Measurements from ENCODE around the gene CCK. TPM values are rescaled to one million over a fixed set of nuclear protein-coding genes. Genes with fewer than 3 reads are reported as not detected.

Gene CCK
- total RNA-seq, 1 donor from 2014 or later = not detected

DNA sequence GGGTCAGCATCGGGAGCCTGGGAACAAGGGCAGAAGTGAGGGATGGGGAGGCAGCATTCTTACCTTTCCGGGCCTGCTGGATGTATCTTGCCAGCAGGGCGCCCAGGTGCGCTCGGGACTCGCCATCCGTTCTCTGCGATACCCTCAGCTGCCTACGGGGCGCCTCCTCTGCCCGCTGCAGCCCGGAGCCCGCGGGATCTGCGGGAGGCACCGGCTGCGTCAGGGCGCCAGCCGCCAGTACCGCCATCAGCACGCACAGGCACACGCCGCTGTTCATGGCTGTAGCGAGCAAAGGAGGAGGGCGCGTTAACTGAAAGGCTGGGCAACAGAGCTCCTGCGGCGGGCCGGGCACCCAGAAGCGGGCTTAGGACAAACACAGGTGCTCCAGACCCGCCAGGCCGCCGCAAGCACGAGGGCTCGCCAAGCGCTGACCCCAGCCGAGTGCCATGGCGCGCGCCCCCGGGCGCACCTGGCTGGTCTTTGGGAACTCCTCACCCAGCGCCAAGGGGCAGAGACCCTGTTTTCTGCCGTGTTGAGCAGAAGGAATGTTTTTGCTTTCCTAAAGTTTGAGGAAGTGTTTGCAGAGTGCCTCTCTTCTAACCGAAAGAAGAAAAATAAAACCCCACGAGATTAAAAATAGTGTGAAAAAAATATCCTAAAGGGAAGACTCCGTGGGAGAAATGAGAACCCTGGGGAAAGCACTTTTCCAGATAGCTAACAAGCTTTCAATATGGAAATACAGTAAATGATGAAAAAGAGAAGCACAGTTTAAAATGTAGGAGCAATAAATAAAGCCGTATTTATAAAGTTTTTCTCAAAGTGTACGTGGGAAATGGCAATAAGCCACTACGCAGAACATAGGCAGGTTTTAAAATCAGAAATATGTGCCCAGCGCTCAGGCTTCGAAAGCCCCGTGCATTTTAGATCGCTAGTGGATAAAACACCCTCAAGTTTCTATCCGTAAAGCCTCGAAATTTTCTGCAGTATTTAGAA is 2.3 kb downstream of the CCK start:
- DNase-seq (ENCODE audit: low spot score) = no peak
- Mint-ChIP-seq H3K36me3 (ENCODE audit: low read depth) (no peaks in the 10 kb centered on the region), H3K27me3 (ENCODE audit: low read depth) (peaks cover 43% of the 10 kb centered on the region), H3K4me3 (ENCODE audit: unreplicated experiment) (no peak overlapping the region), H3K9me3 (ENCODE audit: low read depth) (no peaks in the 10 kb centered on the region), H3K4me1 (ENCODE audit: low read depth) (peaks cover 6% of the 10 kb centered on the region), H3K27ac (ENCODE audit: unreplicated experiment) (no peak overlapping the region)
- TF ChIP-seq, protein P1, sequence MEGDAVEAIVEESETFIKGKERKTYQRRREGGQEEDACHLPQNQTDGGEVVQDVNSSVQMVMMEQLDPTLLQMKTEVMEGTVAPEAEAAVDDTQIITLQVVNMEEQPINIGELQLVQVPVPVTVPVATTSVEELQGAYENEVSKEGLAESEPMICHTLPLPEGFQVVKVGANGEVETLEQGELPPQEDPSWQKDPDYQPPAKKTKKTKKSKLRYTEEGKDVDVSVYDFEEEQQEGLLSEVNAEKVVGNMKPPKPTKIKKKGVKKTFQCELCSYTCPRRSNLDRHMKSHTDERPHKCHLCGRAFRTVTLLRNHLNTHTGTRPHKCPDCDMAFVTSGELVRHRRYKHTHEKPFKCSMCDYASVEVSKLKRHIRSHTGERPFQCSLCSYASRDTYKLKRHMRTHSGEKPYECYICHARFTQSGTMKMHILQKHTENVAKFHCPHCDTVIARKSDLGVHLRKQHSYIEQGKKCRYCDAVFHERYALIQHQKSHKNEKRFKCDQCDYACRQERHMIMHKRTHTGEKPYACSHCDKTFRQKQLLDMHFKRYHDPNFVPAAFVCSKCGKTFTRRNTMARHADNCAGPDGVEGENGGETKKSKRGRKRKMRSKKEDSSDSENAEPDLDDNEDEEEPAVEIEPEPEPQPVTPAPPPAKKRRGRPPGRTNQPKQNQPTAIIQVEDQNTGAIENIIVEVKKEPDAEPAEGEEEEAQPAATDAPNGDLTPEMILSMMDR (IDR thresholded peaks at IDR 0.05) = no peak

DNA sequence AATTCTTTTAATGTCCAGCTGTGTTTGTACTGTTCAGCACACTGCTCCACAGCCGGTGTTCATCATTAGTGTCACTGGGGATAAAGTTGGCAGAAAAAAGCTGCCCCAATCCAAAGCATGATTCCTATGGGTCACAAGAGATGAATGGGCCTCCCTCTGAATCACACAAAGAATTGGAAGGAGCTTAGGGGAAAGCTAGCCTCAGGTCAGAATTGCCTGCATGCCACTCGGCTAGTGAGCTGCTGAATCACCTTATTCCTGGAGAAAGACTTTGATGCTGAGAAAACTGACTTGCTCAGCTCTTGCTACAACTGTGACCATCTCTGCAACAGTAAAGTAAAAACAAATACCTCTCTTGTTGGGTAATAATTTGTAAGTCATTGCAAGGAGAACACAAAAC is 3.5 kb downstream of the CCK start:
- TF ChIP-seq, protein P1 (IDR thresholded peaks at IDR 0.05) = no peak
- Mint-ChIP-seq H3K4me3 (ENCODE audit: unreplicated experiment) (no peak overlapping the region), H3K36me3 (ENCODE audit: low read depth) (no peaks in the 10 kb centered on the region), H3K27me3 (ENCODE audit: low read depth) (peaks cover 33% of the 10 kb centered on the region), H3K4me1 (ENCODE audit: low read depth) (peaks cover 6% of the 10 kb centered on the region), H3K27ac (ENCODE audit: unreplicated experiment) (no peak overlapping the region), H3K9me3 (ENCODE audit: low read depth) (no peaks in the 10 kb centered on the region)
- no peak for DNase-seq (ENCODE audit: low spot score)

DNA sequence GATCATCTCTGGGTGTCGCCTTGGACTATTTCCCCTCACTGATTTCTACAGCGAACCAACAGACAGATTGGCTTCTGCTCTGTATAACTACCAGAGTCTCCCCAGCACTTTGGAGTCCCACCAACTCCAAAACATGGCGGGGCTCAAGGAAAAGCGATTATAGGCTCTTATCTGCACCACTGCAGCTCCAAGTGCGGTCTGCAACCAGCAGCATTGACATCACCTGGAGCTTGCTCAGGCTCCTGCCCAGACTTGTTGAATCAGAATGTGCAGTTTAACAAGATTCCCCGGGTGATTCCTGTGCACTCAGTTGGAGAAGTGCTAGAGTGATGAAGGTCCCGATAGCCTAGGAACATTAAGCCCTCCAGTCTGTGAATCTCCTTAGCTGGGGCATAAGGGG is 9.0 kb downstream of the CCK start:
- H3K4me3 Mint-ChIP-seq (ENCODE audit: unreplicated experiment) = no peak overlapping the region
- peaks cover 11% of the 10 kb centered on the region for H3K4me1 Mint-ChIP-seq (ENCODE audit: low read depth)
- peaks cover 12% of the 10 kb centered on the region for H3K27me3 Mint-ChIP-seq (ENCODE audit: low read depth)
- H3K36me3 Mint-ChIP-seq (ENCODE audit: low read depth) = no peaks in the 10 kb centered on the region
- no peaks in the 10 kb centered on the region for H3K9me3 Mint-ChIP-seq (ENCODE audit: low read depth)
- DNase-seq (ENCODE audit: low spot score) = no peak
- TF ChIP-seq, protein P1 (IDR thresholded peaks at IDR 0.05) = no peak
- H3K27ac Mint-ChIP-seq (ENCODE audit: unreplicated experiment) = no peak overlapping the region

DNA sequence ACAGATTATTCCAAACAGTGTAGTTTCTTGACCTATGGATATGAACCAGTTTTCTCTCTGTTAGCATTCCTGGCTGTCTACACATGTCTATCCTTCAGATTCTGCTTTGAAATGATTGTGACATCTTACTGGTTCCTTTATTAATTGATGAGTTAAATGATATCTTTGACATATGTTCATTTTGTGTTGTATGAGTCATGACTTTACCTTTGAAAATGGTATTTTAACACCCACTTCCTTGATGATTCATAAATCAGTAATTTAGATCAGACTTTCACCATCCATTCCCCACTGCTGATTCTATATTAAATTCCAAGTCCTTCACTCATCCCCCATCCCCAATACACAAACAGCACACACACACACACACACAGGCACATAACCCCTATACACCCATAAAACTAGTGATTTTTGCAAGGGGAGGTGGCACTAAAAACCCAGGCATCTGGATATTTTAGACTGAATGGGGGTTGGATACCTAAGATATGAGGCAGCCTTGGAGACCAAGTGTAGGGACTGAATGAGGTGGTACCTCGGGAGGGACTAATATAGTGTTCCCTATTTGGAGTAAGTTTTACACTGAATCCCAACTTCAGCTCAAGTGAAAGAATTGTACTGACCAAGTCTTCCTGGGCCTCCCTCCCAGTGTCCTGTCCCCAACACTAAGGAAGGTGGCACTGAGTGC is 9.7 kb downstream of the CCK start:
- Mint-ChIP-seq H3K4me1 (ENCODE audit: low read depth) (peaks cover 11% of the 10 kb centered on the region), H3K27ac (ENCODE audit: unreplicated experiment) (no peak overlapping the region), H3K27me3 (ENCODE audit: low read depth) (peaks cover 17% of the 10 kb centered on the region), H3K36me3 (ENCODE audit: low read depth) (no peaks in the 10 kb centered on the region), H3K4me3 (ENCODE audit: unreplicated experiment) (no peak overlapping the region), H3K9me3 (ENCODE audit: low read depth) (no peaks in the 10 kb centered on the region)
- TF ChIP-seq, protein P1 (IDR thresholded peaks at IDR 0.05) = no peak
- DNase-seq (ENCODE audit: low spot score) = no peak

DNA sequence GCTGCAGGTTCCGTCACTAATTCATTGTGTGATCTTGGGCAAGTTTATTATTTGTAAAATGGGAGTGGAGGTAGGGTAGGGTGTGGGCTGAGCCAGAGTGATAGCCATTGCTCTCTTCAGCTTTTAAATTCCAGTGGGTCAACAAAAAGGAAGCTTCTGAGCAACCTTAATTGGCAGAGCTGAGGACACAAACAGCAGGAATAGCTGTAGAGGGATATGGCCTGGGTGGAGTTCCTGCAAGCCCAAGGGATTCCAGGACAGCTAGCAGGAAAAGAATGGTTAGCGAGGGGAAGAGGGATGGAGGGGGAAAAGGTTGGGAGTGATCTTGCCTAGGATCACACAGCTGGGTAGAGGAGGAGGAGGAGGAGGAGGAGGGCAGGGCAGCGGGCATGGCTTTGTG is 11.4 kb downstream of the CCK start:
- no peaks in the 10 kb centered on the region for H3K9me3 Mint-ChIP-seq (ENCODE audit: low read depth)
- no peak overlapping the region for H3K4me3 Mint-ChIP-seq (ENCODE audit: unreplicated experiment)
- H3K27me3 Mint-ChIP-seq (ENCODE audit: low read depth) = peaks cover 20% of the 10 kb centered on the region
- DNase-seq (ENCODE audit: low spot score) = no peak
- no peak overlapping the region for H3K27ac Mint-ChIP-seq (ENCODE audit: unreplicated experiment)
- no peaks in the 10 kb centered on the region for H3K36me3 Mint-ChIP-seq (ENCODE audit: low read depth)
- TF ChIP-seq, protein P1 (IDR thresholded peaks at IDR 0.05) = no peak
- peaks cover 11% of the 10 kb centered on the region for H3K4me1 Mint-ChIP-seq (ENCODE audit: low read depth)
